CD14-positive monocyte (primary cell): ENCODE results near the gene TADA1. TPM values are rescaled to one million over a fixed set of nuclear protein-coding genes. Genes with fewer than 3 reads are reported as not detected.

Source experiments
- DNase-seq, 3 donors: peaks; one replicate each; pipeline ENCODE4 v3.0.0-alpha.2; 2011 to 2022
- H2AFZ ChIP-seq: 2 replicates; pipeline ENCODE4 v1.6.0; 2012; ENCODE audit warnings: mild to moderate bottlenecking, low read depth, low read length, inconsistent platforms; ENCODE audit not compliant: insufficient read depth, poor library complexity, severe bottlenecking
- H3K27ac ChIP-seq, 2 donors: 1 replicate in 1 of 2; 2 replicates in 1 of 2; pipeline ENCODE4 v1.5.1; 2012 to 2013; ENCODE audit warnings: low read length in 2 of 2, control low read depth in 1 of 2, inconsistent platforms in 1 of 2, low read depth in 1 of 2, mild to moderate bottlenecking in 1 of 2
- H3K27me3 ChIP-seq, 2 donors: one replicate each; pipeline versions ENCODE4 v1.6.0 to v1.6.1; 2011 to 2013; ENCODE audit warnings: low read length in 2 of 2; ENCODE audit not compliant: control insufficient read depth in 2 of 2, insufficient read depth in 2 of 2
- H3K36me3 ChIP-seq, 2 donors: replicated peaks in 1 of 2; 1 replicate in 1 of 2; 2 replicates in 1 of 2; pipeline versions ENCODE4 v1.5.1 to v1.6.1; 2012 to 2013; ENCODE audit warnings: low read length in 2 of 2, control low read depth in 1 of 2, inconsistent platforms in 1 of 2, mild to moderate bottlenecking in 1 of 2; ENCODE audit not compliant: insufficient read depth in 2 of 2, control insufficient read depth in 1 of 2
- H3K4me1 ChIP-seq, 2 donors: 1 replicate in 1 of 2; 2 replicates in 1 of 2; pipeline versions ENCODE4 v1.5.1 to v1.6.1; 2012 to 2013; ENCODE audit warnings: low read length in 2 of 2, control low read depth in 1 of 2, inconsistent platforms in 1 of 2, mild to moderate bottlenecking in 1 of 2, moderate library complexity in 1 of 2; ENCODE audit not compliant: insufficient read depth in 2 of 2, control insufficient read depth in 1 of 2
- H3K4me2 ChIP-seq: replicated peaks from 2 replicates; pipeline ENCODE3; 2012; ENCODE audit warnings: low read length, moderate library complexity, mild to moderate bottlenecking; ENCODE audit not compliant: poor library complexity, severe bottlenecking; ENCODE audit errors: extremely low read depth
- H3K4me3 ChIP-seq, 3 experiments: fragments of 200-600 bp in 1 of 3; sonication (generic) in 1 of 3; replicated peaks in 1 of 3; 1 replicate in 2 of 3; 2 replicates in 1 of 3; pipeline ENCODE4 v1.5.1; 2011 to 2013; ENCODE audit warnings: low read length in 3 of 3, mild to moderate bottlenecking in 3 of 3, control low read depth in 2 of 3, low read depth in 2 of 3, inconsistent platforms in 1 of 3, moderate library complexity in 1 of 3
- H3K79me2 ChIP-seq: 2 replicates; pipeline ENCODE4 v1.6.0; 2012; ENCODE audit warnings: mild to moderate bottlenecking, control low read depth, inconsistent platforms, low read length, moderate library complexity; ENCODE audit not compliant: insufficient read depth
- H3K9ac ChIP-seq: 2 replicates; pipeline ENCODE4 v1.6.0; 2017; ENCODE audit warnings: low read length, mild to moderate bottlenecking; ENCODE audit not compliant: insufficient read depth, poor library complexity, severe bottlenecking
- H3K9me3 ChIP-seq, 2 donors: replicated peaks in 1 of 2; 1 replicate in 1 of 2; 2 replicates in 1 of 2; pipeline versions ENCODE4 v1.5.1 to v1.6.1; 2012 to 2013; ENCODE audit warnings: low read length in 2 of 2, control low read depth in 1 of 2; ENCODE audit not compliant: control insufficient read depth in 1 of 2, insufficient read depth in 1 of 2
- H4K20me1 ChIP-seq: 2 replicates; pipeline ENCODE4 v1.6.0; 2012; ENCODE audit warnings: mild to moderate bottlenecking, low read length, control low read depth, moderate library complexity; ENCODE audit not compliant: insufficient read depth
- H3K27ac Mint-ChIP-seq, 7 donors: one replicate each; pipeline ENCODE4 v1.8.0; 2020; ENCODE audit warnings: mild to moderate bottlenecking in 7 of 7, mixed read lengths in 7 of 7, moderate library complexity in 6 of 7, inconsistent platforms in 2 of 7
- H3K27me3 Mint-ChIP-seq, 3 donors: one replicate each; pipeline ENCODE4 v1.8.0; 2021 to 2022; ENCODE audit warnings: low read depth in 3 of 3, mild to moderate bottlenecking in 3 of 3, mixed read lengths in 3 of 3, moderate library complexity in 3 of 3, inconsistent platforms in 1 of 3
- H3K36me3 Mint-ChIP-seq, 2 donors: one replicate each; pipeline ENCODE4 v1.8.0; 2020; ENCODE audit warnings: mixed read lengths in 2 of 2, inconsistent platforms in 1 of 2, mild to moderate bottlenecking in 1 of 2
- H3K4me1 Mint-ChIP-seq: one replicate; pipeline ENCODE4 v1.8.0; 2020; ENCODE audit warnings: mild to moderate bottlenecking, mixed read lengths
- H3K4me3 Mint-ChIP-seq, 2 donors: one replicate each; pipeline ENCODE4 v1.8.0; 2020; ENCODE audit warnings: mild to moderate bottlenecking in 2 of 2, mixed read lengths in 2 of 2, moderate library complexity in 1 of 2
- H3K9me3 Mint-ChIP-seq, 7 donors: one replicate each; pipeline ENCODE4 v1.8.0; 2020 to 2022; ENCODE audit warnings: mixed read lengths in 7 of 7, mild to moderate bottlenecking in 6 of 7, moderate library complexity in 6 of 7, inconsistent platforms in 2 of 7
- WGBS: methylation state at CpG from one replicate; pipeline ENCODE4 v1.1.5; 2013; ENCODE audit warnings: missing lambda C conversion rate; ENCODE audit not compliant: insufficient coverage; 5-methylcytosine and 5-hydroxymethylcytosine counted together
- intact Hi-C, 2 donors: fragments of 100-400 bp; cut with micrococcal nuclease; formaldehyde crosslinking; loops; one replicate each; pipeline versions ENCODE4 v1.15.0 to v1.15.1; 2023
- polyA plus RNA-seq, 3 donors: library from polyadenylated mRNA; depleted of rRNA in 1 of 3; unstranded in 2 of 3; stranded (reverse) in 1 of 3; fragments of 300-500 nt in 2 of 3; fragments of >200 nt in 1 of 3; fragmentation: Illumina TruSeq in 2 of 3; gene quantifications; 1 replicate in 2 of 3; 2 replicates in 1 of 3; pipeline ENCODE4 v1.2.3, GENCODE V29; 2012 to 2021
- TF ChIP-seq, protein P1 (sequence below): fragments of 200-600 bp; IDR thresholded peaks from one replicate; pipeline ENCODE4 v1.8.0; 2022; ENCODE audit warnings: antibody characterized with exemption, mild to moderate bottlenecking

The TADA1 gene
- polyA plus RNA-seq, 3 donors: 6.4 to 8.0 (median 7.9) TPM

DNA sequence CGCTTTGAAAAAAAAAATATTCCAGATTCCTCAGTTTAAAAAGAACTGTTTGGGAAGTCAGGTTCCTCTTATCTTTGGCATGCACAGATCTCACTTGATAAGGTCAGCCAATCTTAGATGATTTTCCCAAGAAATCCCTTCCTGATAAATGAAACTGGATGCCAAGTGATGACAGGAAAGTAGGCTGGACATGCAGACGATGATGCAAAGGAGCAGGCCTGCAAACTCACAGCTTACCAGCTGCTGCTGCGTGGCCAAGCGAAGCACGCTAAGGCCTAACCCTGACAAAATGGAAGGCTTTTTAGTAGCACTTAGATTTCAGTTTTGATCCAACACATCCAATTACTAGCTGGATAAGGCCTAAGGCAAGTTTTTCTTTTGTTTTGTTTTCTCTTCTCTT, 10.1 kb downstream of the TADA1 start:
- 95% methylated on average over 4 of the region's 5 CpGs for WGBS
- Mint-ChIP-seq H3K4me3 (no peak overlapping the region), H3K36me3 (peaks cover 55 to 68% of the 10 kb centered on the region in 2 donors), H3K27me3 (no peaks in the 10 kb centered on the region), H3K4me1 (peaks cover 5% of the 10 kb centered on the region), H3K9me3 (no peaks in the 10 kb centered on the region), H3K27ac (no peak overlapping the region)
- Histone ChIP-seq H3K27ac (no peak overlapping the region), H3K27me3 (no peaks in the 10 kb centered on the region), H4K20me1 (peaks cover 10% of the 10 kb centered on the region), H3K79me2 (peaks cover 26% of the 10 kb centered on the region), H2AFZ (no peak overlapping the region), H3K36me3 (peaks cover 55 to 88% of the 10 kb centered on the region in 2 donors), H3K9me3 (no peaks in the 10 kb centered on the region), H3K4me1 (no peaks in the 10 kb centered on the region), H3K4me3 (no peak overlapping the region), H3K4me2 (no peak overlapping the region), H3K9ac (no peak overlapping the region)
- intact Hi-C loops: no loop called here
- DNase-seq: no peak
- TF ChIP-seq, protein P1, sequence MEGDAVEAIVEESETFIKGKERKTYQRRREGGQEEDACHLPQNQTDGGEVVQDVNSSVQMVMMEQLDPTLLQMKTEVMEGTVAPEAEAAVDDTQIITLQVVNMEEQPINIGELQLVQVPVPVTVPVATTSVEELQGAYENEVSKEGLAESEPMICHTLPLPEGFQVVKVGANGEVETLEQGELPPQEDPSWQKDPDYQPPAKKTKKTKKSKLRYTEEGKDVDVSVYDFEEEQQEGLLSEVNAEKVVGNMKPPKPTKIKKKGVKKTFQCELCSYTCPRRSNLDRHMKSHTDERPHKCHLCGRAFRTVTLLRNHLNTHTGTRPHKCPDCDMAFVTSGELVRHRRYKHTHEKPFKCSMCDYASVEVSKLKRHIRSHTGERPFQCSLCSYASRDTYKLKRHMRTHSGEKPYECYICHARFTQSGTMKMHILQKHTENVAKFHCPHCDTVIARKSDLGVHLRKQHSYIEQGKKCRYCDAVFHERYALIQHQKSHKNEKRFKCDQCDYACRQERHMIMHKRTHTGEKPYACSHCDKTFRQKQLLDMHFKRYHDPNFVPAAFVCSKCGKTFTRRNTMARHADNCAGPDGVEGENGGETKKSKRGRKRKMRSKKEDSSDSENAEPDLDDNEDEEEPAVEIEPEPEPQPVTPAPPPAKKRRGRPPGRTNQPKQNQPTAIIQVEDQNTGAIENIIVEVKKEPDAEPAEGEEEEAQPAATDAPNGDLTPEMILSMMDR: no peak

DNA sequence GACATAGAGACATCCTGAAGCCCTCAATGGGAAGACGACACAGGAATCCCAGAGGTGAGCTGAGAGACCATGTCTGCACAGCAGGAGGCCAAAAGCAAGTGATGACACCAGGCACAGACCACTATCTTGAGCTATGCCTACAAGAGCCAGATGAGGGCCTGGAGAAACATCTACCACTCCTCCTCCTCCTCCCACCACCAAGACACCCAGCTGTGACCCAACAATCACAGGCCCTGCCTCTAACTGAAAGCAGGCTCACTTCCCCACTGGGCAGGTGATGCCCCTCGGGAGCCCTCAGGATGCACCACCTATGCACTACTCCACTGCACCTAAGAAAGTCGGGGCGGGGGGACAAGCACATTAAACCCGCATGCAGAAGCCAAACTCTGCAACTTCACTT, 16.5 kb downstream of the TADA1 start:
- peaks cover 82 to 100% of the 10 kb centered on the region in 2 donors for H3K36me3 ChIP-seq
- no peaks in the 10 kb centered on the region for H3K4me1 Mint-ChIP-seq
- H3K79me2 ChIP-seq: peaks cover 12% of the 10 kb centered on the region
- no peak overlapping the region for H3K4me2 ChIP-seq
- H3K4me3 ChIP-seq: no peak overlapping the region
- no peak overlapping the region for H2AFZ ChIP-seq
- peak overlapping the region in 3 of 7 donors; percentile 7 to 61 (median 14) for H3K27ac Mint-ChIP-seq
- no peak for DNase-seq
- WGBS: 86% methylated on average over 1 of the region's 5 CpGs
- intact Hi-C loops: no loop called here
- H3K4me1 ChIP-seq: no peaks in the 10 kb centered on the region
- peaks cover 29% of the 10 kb centered on the region for H4K20me1 ChIP-seq
- no peak overlapping the region for H3K9ac ChIP-seq
- no peaks in the 10 kb centered on the region for H3K9me3 Mint-ChIP-seq
- H3K27ac ChIP-seq: no peak overlapping the region
- H3K9me3 ChIP-seq: no peaks in the 10 kb centered on the region
- no peaks in the 10 kb centered on the region for H3K27me3 ChIP-seq
- peaks cover 72 to 88% of the 10 kb centered on the region in 2 donors for H3K36me3 Mint-ChIP-seq
- H3K27me3 Mint-ChIP-seq: no peaks in the 10 kb centered on the region
- TF ChIP-seq, protein P1: no peak
- no peak overlapping the region for H3K4me3 Mint-ChIP-seq
